Measurements from ENCODE around the gene PAPPA2. TPM values are rescaled to one million over a fixed set of nuclear protein-coding genes. Genes with fewer than 3 reads are reported as not detected.

PAPPA2 gene
- total RNA-seq, 1 donor = 7.0 TPM

- no peak overlapping the region for H3K4me3 ChIP-seq (ENCODE audit: low read depth, low read length)
- DNase-seq (ENCODE audit: low read depth) = no peak
- no peak for TF ChIP-seq CTCF (IDR thresholded peaks at IDR 0.05; ENCODE audit: insufficient read depth, low read length)
These were observed 421.3 kb downstream of the PAPPA2 start for GRCh38 chr1:176884286-176884685.

- no peak overlapping the region for H3K4me3 ChIP-seq (ENCODE audit: low read depth, low read length)
- TF ChIP-seq CTCF (IDR thresholded peaks at IDR 0.05; ENCODE audit: insufficient read depth, low read length) = no peak
- DNase-seq (ENCODE audit: low read depth) = no peak
These were observed 421.9 kb downstream of the PAPPA2 start for GRCh38 chr1:176884911-176885310.

GRCh38 chr1:176885341-176885740, 422.4 kb downstream of the PAPPA2 start:
- TF ChIP-seq CTCF (IDR thresholded peaks at IDR 0.05; ENCODE audit: insufficient read depth, low read length) = no peak
- no peak overlapping the region for H3K4me3 ChIP-seq (ENCODE audit: low read depth, low read length)
- no peak for DNase-seq (ENCODE audit: low read depth)

- no peak for TF ChIP-seq CTCF (IDR thresholded peaks at IDR 0.05; ENCODE audit: insufficient read depth, low read length)
- no peak overlapping the region for H3K4me3 ChIP-seq (ENCODE audit: low read depth, low read length)
These were observed 422.8 kb downstream of the PAPPA2 start for GRCh38 chr1:176885751-176886150.

GRCh38 chr1:176888471-176889032, 425.6 kb downstream of the PAPPA2 start:
- no peak for DNase-seq (ENCODE audit: low read depth)

More at GRCh38 chr1:176885751-176886150, 422.8 kb downstream of the PAPPA2 start:
- no peak for DNase-seq (ENCODE audit: low read depth)

GRCh38 chr1:176893625-176894352, 430.8 kb downstream of the PAPPA2 start:
- no peak for TF ChIP-seq CTCF (IDR thresholded peaks at IDR 0.05; ENCODE audit: insufficient read depth, low read length)
- no peak for DNase-seq (ENCODE audit: low read depth)
- no peak overlapping the region for H3K4me3 ChIP-seq (ENCODE audit: low read depth, low read length)

More at GRCh38 chr1:176888471-176889032, 425.6 kb downstream of the PAPPA2 start:
- no peak for TF ChIP-seq CTCF (IDR thresholded peaks at IDR 0.05; ENCODE audit: insufficient read depth, low read length)
- H3K4me3 ChIP-seq (ENCODE audit: low read depth, low read length) = no peak overlapping the region

Measured in fibroblast of the aortic adventitia (primary cell).